GM23338 (cell line): ENCODE results near the gene RAD51B. TPM values are rescaled to one million over a fixed set of nuclear protein-coding genes. Genes with fewer than 3 reads are reported as not detected.

Source experiments
- ATAC-seq: fragments of 200-7000 bp; cut with Tn5 transposase; 3 replicates; pipeline ENCODE4 v1.9.1; 2020
- DNase-seq: peaks from one replicate; pipeline ENCODE4 v3.0.0-alpha.2; 2015; ENCODE audit warnings: low spot score
- H2AFZ ChIP-seq: fragments of 200-600 bp; sonication (generic); 2 replicates; pipeline ENCODE4 v1.8.0; 2016; ENCODE audit warnings: antibody characterized with exemption, mild to moderate bottlenecking, moderate library complexity
- H3F3A ChIP-seq: fragments of 200-600 bp; sonication (generic); replicated peaks from 2 replicates; pipeline ENCODE4 v1.8.0; 2017; ENCODE audit warnings: antibody characterized with exemption, mixed run types, low read depth
- H3K27ac ChIP-seq: fragments of 200-600 bp; sonication (generic); 2 replicates; pipeline ENCODE4 v1.6.1; 2016; ENCODE audit warnings: low read depth
- H3K27me3 ChIP-seq: fragments of 200-600 bp; sonication (generic); 2 replicates; pipeline ENCODE4 v1.8.0; 2016; ENCODE audit warnings: mild to moderate bottlenecking, mixed run types, moderate library complexity; ENCODE audit not compliant: insufficient read depth
- H3K36me3 ChIP-seq: fragments of 200-600 bp; sonication (generic); 2 replicates; pipeline ENCODE4 v1.8.0; 2016; ENCODE audit warnings: mild to moderate bottlenecking; ENCODE audit not compliant: insufficient read depth
- H3K4me1 ChIP-seq: fragments of 200-600 bp; sonication (generic); 2 replicates; pipeline ENCODE4 v1.8.0; 2016; ENCODE audit warnings: mild to moderate bottlenecking, moderate library complexity; ENCODE audit not compliant: insufficient read depth
- H3K4me2 ChIP-seq: fragments of 200-600 bp; sonication (generic); 2 replicates; pipeline ENCODE4 v1.7.1; 2017; ENCODE audit warnings: mixed run types
- H3K4me3 ChIP-seq: fragments of 200-600 bp; sonication (generic); 2 replicates; pipeline ENCODE4 v1.6.1; 2016; ENCODE audit warnings: mixed run types
- H3K79me2 ChIP-seq: fragments of 200-600 bp; sonication (generic); replicated peaks from 2 replicates; pipeline ENCODE4 v1.8.0; 2017; ENCODE audit warnings: mild to moderate bottlenecking; ENCODE audit not compliant: insufficient read depth
- H3K9me2 ChIP-seq: fragments of 200-600 bp; sonication (generic); 2 replicates; pipeline ENCODE4 v1.8.0; 2017; ENCODE audit not compliant: insufficient read depth
- H4K20me1 ChIP-seq: fragments of 200-600 bp; sonication (generic); replicated peaks from 2 replicates; pipeline ENCODE4 v1.8.0; 2017; ENCODE audit warnings: mild to moderate bottlenecking; ENCODE audit not compliant: insufficient read depth
- H3K27ac Mint-ChIP-seq: 2 replicates; pipeline ENCODE4 v1.8.0; 2020; ENCODE audit warnings: inconsistent platforms, mild to moderate bottlenecking, moderate library complexity, mixed read lengths
- H3K27me3 Mint-ChIP-seq: 3 replicates; pipeline ENCODE4 v1.8.0; 2022; ENCODE audit warnings: low read depth, mild to moderate bottlenecking, moderate library complexity, mixed read lengths, inconsistent platforms; ENCODE audit not compliant: insufficient read depth, poor library complexity
- H3K36me3 Mint-ChIP-seq: 3 replicates; pipeline ENCODE4 v1.8.0; 2021; ENCODE audit warnings: low read depth, mild to moderate bottlenecking, inconsistent platforms, moderate library complexity, mixed read lengths
- H3K4me1 Mint-ChIP-seq: 3 replicates; pipeline ENCODE4 v1.8.0; 2020; ENCODE audit warnings: mild to moderate bottlenecking, inconsistent platforms, mixed read lengths
- H3K4me3 Mint-ChIP-seq: 3 replicates; pipeline ENCODE4 v1.8.0; 2021; ENCODE audit warnings: moderate library complexity, mild to moderate bottlenecking, inconsistent platforms, mixed read lengths
- H3K9me3 Mint-ChIP-seq: 3 replicates; pipeline ENCODE4 v1.8.0; 2020; ENCODE audit warnings: moderate library complexity, mild to moderate bottlenecking, inconsistent platforms, mixed read lengths
- CREB1 ChIP-seq: fragments of 250-450 bp; sonication (Bioruptor Pico); IDR thresholded peaks from 2 replicates; pipeline ENCODE4 v1.5.0; 2020; ENCODE audit warnings: low read depth, mild to moderate bottlenecking, moderate library complexity
- ETS1 ChIP-seq: IDR thresholded peaks from 2 replicates; pipeline ENCODE4 v1.6.1; 2016; ENCODE audit warnings: antibody characterized with exemption
- EZH2phosphoT487 ChIP-seq: fragments of 200-600 bp; sonication (generic); IDR thresholded peaks from one replicate; pipeline ENCODE4 v1.8.1; 2018; ENCODE audit warnings: antibody characterized with exemption; ENCODE audit not compliant: unreplicated experiment
- JUNB ChIP-seq: IDR thresholded peaks from one replicate; pipeline ENCODE4 v1.6.1; 2016; ENCODE audit warnings: antibody characterized with exemption; ENCODE audit not compliant: unreplicated experiment
- NANOG ChIP-seq: IDR thresholded peaks from 2 replicates; pipeline ENCODE4 v1.6.1; 2016; ENCODE audit warnings: antibody characterized with exemption, borderline replicate concordance
- STAT1 ChIP-seq: IDR thresholded peaks from one replicate; pipeline ENCODE4 v1.6.1; 2016; ENCODE audit warnings: antibody characterized with exemption; ENCODE audit not compliant: unreplicated experiment
- ZNF331 ChIP-seq: fragments of 250-450 bp; sonication (Bioruptor Pico); IDR thresholded peaks from 2 replicates; pipeline ENCODE4 v1.5.0; 2020; ENCODE audit warnings: low read depth, mild to moderate bottlenecking, moderate library complexity
- ZNF462 ChIP-seq: fragments of 250-450 bp; sonication (Bioruptor Pico); IDR thresholded peaks from 2 replicates; pipeline ENCODE4 v1.5.0; 2020; ENCODE audit warnings: mild to moderate bottlenecking, moderate library complexity
- polyA plus RNA-seq: library from polyadenylated mRNA; unstranded; fragments of >200 nt; fragmentation: Nextera tagmentation; extraction: Ambion mirVana; gene quantifications from 2 replicates; pipeline ENCODE4 v1.2.1, GENCODE V29; 2016
- total RNA-seq: library from RNA; depleted of rRNA; stranded (reverse); fragments of >200 nt; shearing (Covaris generic); gene quantifications from 2 replicates; pipeline ENCODE4 v1.2.3, GENCODE V29; 2014

RAD51B gene
- total and polyA plus RNA-seq, 2 experiments from 2014 or later: 15.7 to 29.1 TPM

- no peak for TF ChIP-seq ZNF462 (CRISPR knock-in tag)
These were observed 824.5 kb downstream of the RAD51B start (continued) for GRCh38 chr14:68644101-68644500.

GRCh38 chr14:68645371-68645770 lies 825.8 kb downstream of the RAD51B start:
- H3K27ac Mint-ChIP-seq: no peak overlapping the region
- DNase-seq: no peak
- H3K4me3 ChIP-seq: no peak overlapping the region
- H3K36me3 Mint-ChIP-seq: peaks cover 17% of the 10 kb centered on the region; the same call in 2 of the 3 replicates
- no peaks in the 10 kb centered on the region for H3F3A ChIP-seq
- H3K9me3 Mint-ChIP-seq: peaks cover 32% of the 10 kb centered on the region
- H2AFZ ChIP-seq: no peak overlapping the region
- ATAC-seq: no peak
- no peaks in the 10 kb centered on the region for H4K20me1 ChIP-seq
- no peak overlapping the region for H3K4me3 Mint-ChIP-seq
- H3K27ac ChIP-seq: no peak overlapping the region
- no peaks in the 10 kb centered on the region for H3K27me3 ChIP-seq
- peaks cover 14% of the 10 kb centered on the region for H3K4me1 Mint-ChIP-seq
- H3K4me1 ChIP-seq: peaks cover 9% of the 10 kb centered on the region
- no peaks in the 10 kb centered on the region; the same call in 1 of the 2 replicates for H3K36me3 ChIP-seq
- peaks cover 6% of the 10 kb centered on the region for H3K27me3 Mint-ChIP-seq
- H3K79me2 ChIP-seq: no peaks in the 10 kb centered on the region
- no peak overlapping the region for H3K4me2 ChIP-seq
- 0 out of 2 replicates have a peak, but pooled peaks cover 3% of the 10 kb centered on the region for H3K9me2 ChIP-seq
- TF ChIP-seq ETS1 (no peak), STAT1 (no peak), CREB1 (no peak), ZNF331 (CRISPR knock-in tag) (no peak), ZNF462 (CRISPR knock-in tag) (no peak), NANOG (no peak), EZH2phosphoT487 (no peak), JUNB (no peak)
